ENCODE results near the gene ATAD1. TPM values are rescaled to one million over a fixed set of nuclear protein-coding genes. Genes with fewer than 3 reads are reported as not detected.
A peak's percentile ranks its signal among the peaks of the same experiment; 100 is the strongest.
"Not testable (repeated sequence)": the region's sequence is repeated elsewhere in the genome, so short reads cannot be mapped to it uniquely, and the experiment has no call there.

Gene ATAD1
- total RNA-seq, 1 donor from 2014 or later = 71.0 TPM

DNA sequence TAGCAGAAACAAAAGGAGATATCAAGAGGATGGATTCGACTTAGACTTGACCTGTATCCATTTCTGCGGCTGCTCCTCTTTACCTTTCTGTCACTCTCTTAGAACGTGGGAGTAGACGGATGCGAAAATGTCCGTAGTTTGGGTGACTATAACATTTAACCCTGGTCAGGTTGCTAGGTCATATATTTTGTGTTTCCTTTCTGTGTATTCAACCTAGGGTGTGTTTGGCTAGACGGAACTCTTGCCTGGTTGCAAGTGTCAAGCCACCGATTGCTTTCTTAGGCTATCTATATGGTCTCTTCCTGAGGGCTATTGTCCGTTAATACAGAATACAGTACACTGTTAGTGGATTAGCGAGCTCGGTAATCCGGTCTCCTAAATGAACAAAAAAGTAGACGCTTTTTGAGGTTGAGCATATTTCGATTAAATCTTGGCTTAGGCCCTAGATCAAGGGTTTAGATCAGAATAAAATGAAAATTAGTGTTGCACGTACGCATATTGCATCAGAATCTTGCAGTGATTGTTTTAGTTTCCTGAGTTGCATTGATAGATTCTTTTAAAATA is 46.6 kb upstream of the ATAD1 start:
- Mint-ChIP-seq H3K9me3 (ENCODE audit: unreplicated experiment) (no peaks in the 10 kb centered on the region), H3K4me3 (ENCODE audit: unreplicated experiment) (peak overlapping the region; percentile 96), H3K27me3 (ENCODE audit: low read depth, unreplicated experiment) (no peaks in the 10 kb centered on the region), H3K27ac (ENCODE audit: unreplicated experiment) (peak overlapping the region; percentile 91), H3K36me3 (ENCODE audit: low read depth, unreplicated experiment) (no peaks in the 10 kb centered on the region), H3K4me1 (ENCODE audit: low read depth, unreplicated experiment) (peaks cover 17% of the 10 kb centered on the region)
- Histone ChIP-seq H3K27ac (ENCODE audit: low read depth, low read length) (peak overlapping the region; percentile 63), H2AFZ (ENCODE audit: low read depth, low read length) (no peak overlapping the region), H3K9me3 (ENCODE audit: insufficient read depth, low read depth, low read length) (no peaks in the 10 kb centered on the region), H3K9ac (ENCODE audit: low read length) (peak overlapping the region; percentile 94), H3K27me3 (ENCODE audit: insufficient read depth, low read length) (no peaks in the 10 kb centered on the region), H3K36me3 (ENCODE audit: insufficient read depth, low read length) (no peaks in the 10 kb centered on the region), H3K4me3 (ENCODE audit: insufficient read depth, low read depth, low read length) (peak overlapping the region; percentile 99), H3K79me2 (ENCODE audit: insufficient read depth, low read length) (peaks cover 58% of the 10 kb centered on the region), H3K4me1 (ENCODE audit: insufficient read depth, low read length) (peaks cover 9% of the 10 kb centered on the region), H4K20me1 (ENCODE audit: insufficient read depth, low read length) (peaks cover 52% of the 10 kb centered on the region), H3K4me2 (ENCODE audit: low read length) (peak overlapping the region; percentile 91)
- DNase-seq (ENCODE audit: low read depth) = no peak
- no peak for TF ChIP-seq EZH2 (IDR thresholded peaks at IDR 0.05; ENCODE audit: insufficient read depth, low read length)
- TF ChIP-seq, protein P1, sequence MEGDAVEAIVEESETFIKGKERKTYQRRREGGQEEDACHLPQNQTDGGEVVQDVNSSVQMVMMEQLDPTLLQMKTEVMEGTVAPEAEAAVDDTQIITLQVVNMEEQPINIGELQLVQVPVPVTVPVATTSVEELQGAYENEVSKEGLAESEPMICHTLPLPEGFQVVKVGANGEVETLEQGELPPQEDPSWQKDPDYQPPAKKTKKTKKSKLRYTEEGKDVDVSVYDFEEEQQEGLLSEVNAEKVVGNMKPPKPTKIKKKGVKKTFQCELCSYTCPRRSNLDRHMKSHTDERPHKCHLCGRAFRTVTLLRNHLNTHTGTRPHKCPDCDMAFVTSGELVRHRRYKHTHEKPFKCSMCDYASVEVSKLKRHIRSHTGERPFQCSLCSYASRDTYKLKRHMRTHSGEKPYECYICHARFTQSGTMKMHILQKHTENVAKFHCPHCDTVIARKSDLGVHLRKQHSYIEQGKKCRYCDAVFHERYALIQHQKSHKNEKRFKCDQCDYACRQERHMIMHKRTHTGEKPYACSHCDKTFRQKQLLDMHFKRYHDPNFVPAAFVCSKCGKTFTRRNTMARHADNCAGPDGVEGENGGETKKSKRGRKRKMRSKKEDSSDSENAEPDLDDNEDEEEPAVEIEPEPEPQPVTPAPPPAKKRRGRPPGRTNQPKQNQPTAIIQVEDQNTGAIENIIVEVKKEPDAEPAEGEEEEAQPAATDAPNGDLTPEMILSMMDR (IDR thresholded peaks at IDR 0.05; ENCODE audit: insufficient read depth, low read depth, low read length) = no peak
- FAIRE-seq = no peak

DNA sequence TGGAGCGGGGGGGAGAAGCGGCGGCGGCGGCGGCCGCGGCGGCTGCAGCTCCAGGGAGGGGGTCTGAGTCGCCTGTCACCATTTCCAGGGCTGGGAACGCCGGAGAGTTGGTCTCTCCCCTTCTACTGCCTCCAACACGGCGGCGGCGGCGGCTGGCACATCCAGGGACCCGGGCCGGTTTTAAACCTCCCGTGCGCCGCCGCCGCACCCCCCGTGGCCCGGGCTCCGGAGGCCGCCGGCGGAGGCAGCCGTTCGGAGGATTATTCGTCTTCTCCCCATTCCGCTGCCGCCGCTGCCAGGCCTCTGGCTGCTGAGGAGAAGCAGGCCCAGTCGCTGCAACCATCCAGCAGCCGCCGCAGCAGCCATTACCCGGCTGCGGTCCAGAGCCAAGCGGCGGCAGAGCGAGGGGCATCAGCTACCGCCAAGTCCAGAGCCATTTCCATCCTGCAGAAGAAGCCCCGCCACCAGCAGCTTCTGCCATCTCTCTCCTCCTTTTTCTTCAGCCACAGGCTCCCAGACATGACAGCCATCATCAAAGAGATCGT is 46.0 kb upstream of the ATAD1 start:
- H3K4me3 Mint-ChIP-seq (ENCODE audit: unreplicated experiment) = peak overlapping the region; percentile 96

DNA sequence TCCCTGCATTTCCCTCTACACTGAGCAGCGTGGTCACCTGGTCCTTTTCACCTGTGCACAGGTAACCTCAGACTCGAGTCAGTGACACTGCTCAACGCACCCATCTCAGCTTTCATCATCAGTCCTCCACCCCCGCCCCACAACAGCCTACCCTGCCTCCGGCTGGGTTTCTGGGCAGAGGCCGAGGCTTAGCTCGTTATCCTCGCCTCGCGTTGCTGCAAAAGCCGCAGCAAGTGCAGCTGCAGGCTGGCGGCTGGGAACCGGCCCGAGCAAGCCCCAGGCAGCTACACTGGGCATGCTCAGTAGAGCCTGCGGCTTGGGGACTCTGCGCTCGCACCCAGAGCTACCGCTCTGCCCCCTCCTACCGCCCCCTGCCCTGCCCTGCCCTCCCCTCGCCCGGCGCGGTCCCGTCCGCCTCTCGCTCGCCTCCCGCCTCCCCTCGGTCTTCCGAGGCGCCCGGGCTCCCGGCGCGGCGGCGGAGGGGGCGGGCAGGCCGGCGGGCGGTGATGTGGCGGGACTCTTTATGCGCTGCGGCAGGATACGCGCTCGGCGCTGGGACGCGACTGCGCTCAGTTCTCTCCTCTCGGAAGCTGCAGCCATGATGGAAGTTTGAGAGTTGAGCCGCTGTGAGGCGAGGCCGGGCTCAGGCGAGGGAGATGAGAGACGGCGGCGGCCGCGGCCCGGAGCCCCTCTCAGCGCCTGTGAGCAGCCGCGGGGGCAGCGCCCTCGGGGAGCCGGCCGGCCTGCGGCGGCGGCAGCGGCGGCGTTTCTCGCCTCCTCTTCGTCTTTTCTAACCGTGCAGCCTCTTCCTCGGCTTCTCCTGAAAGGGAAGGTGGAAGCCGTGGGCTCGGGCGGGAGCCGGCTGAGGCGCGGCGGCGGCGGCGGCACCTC is 45.3 kb upstream of the ATAD1 start, which contains the start of the genes KLLN and PTEN:
Gene KLLN, minus strand, starts transcription at position 481 of the 891 bp plus-strand sequence. CDS start 1,046 bp downstream, outside the sequence.
Gene PTEN, plus strand, starts transcription at position 573 of the 891 bp plus-strand sequence. CDS start 845 bp downstream, outside the sequence.
- TF ChIP-seq, protein P1 (IDR thresholded peaks at IDR 0.05; ENCODE audit: insufficient read depth, low read depth, low read length) = no peak
- no peak for TF ChIP-seq EZH2 (IDR thresholded peaks at IDR 0.05; ENCODE audit: insufficient read depth, low read length)
- Histone ChIP-seq H3K27ac (ENCODE audit: low read depth, low read length) (peak within 1 kb of the TSS; percentile 77), H3K4me2 (ENCODE audit: low read length) (peak within 1 kb of the TSS; percentile 100), H3K27me3 (ENCODE audit: insufficient read depth, low read length) (no peaks in the 10 kb centered on the region), H3K9ac (ENCODE audit: low read length) (peak within 1 kb of the TSS; percentile 94), H4K20me1 (ENCODE audit: insufficient read depth, low read length) (peaks cover 41% of the 10 kb centered on the region), H3K36me3 (ENCODE audit: insufficient read depth, low read length) (no peaks in the 10 kb centered on the region), H2AFZ (ENCODE audit: low read depth, low read length) (peak within 1 kb of the TSS; percentile 98), H3K79me2 (ENCODE audit: insufficient read depth, low read length) (peaks cover 45% of the 10 kb centered on the region), H3K4me3 (ENCODE audit: insufficient read depth, low read depth, low read length) (peak within 1 kb of the TSS; percentile 99), H3K4me1 (ENCODE audit: insufficient read depth, low read length) (peaks cover 9% of the 10 kb centered on the region), H3K9me3 (ENCODE audit: insufficient read depth, low read depth, low read length) (no peaks in the 10 kb centered on the region)
- Mint-ChIP-seq H3K27me3 (ENCODE audit: low read depth, unreplicated experiment) (no peaks in the 10 kb centered on the region), H3K36me3 (ENCODE audit: low read depth, unreplicated experiment) (no peaks in the 10 kb centered on the region), H3K27ac (ENCODE audit: unreplicated experiment) (peak within 1 kb of the TSS; percentile 99), H3K9me3 (ENCODE audit: unreplicated experiment) (no peaks in the 10 kb centered on the region), H3K4me3 (ENCODE audit: unreplicated experiment) (peak within 1 kb of the TSS; percentile 99), H3K4me1 (ENCODE audit: low read depth, unreplicated experiment) (peaks cover 11% of the 10 kb centered on the region)
- DNase-seq (ENCODE audit: low read depth) = peak; percentile 91
- no peak for FAIRE-seq

More for the DNA sequence above, 46.0 kb upstream of the ATAD1 start:
- Mint-ChIP-seq H3K27ac (ENCODE audit: unreplicated experiment) (peak overlapping the region; percentile 91), H3K4me1 (ENCODE audit: low read depth, unreplicated experiment) (peaks cover 17% of the 10 kb centered on the region)
- H3K9me3 Mint-ChIP-seq (ENCODE audit: unreplicated experiment); H2AFZ ChIP-seq (ENCODE audit: low read depth, low read length); H3K9me3 ChIP-seq (ENCODE audit: insufficient read depth, low read depth, low read length); H3K27me3 Mint-ChIP-seq (ENCODE audit: low read depth, unreplicated experiment); FAIRE-seq; H3K4me1 ChIP-seq (ENCODE audit: insufficient read depth, low read length); H3K36me3 ChIP-seq (ENCODE audit: insufficient read depth, low read length); DNase-seq (ENCODE audit: low read depth); H3K27me3 ChIP-seq (ENCODE audit: insufficient read depth, low read length); H3K36me3 Mint-ChIP-seq (ENCODE audit: low read depth, unreplicated experiment): not testable (repeated sequence)
- Histone ChIP-seq H3K9ac (ENCODE audit: low read length) (peak overlapping the region; percentile 94), H3K79me2 (ENCODE audit: insufficient read depth, low read length) (peaks cover 52% of the 10 kb centered on the region), H3K4me2 (ENCODE audit: low read length) (peak overlapping the region; percentile 100), H3K27ac (ENCODE audit: low read depth, low read length) (peak overlapping the region; percentile 77), H4K20me1 (ENCODE audit: insufficient read depth, low read length) (peaks cover 48% of the 10 kb centered on the region), H3K4me3 (ENCODE audit: insufficient read depth, low read depth, low read length) (peak overlapping the region; percentile 99)

Data from astrocyte (in vitro differentiated cells and primary cell).